ENCODE data around the gene SH3PXD2B.

DNA sequence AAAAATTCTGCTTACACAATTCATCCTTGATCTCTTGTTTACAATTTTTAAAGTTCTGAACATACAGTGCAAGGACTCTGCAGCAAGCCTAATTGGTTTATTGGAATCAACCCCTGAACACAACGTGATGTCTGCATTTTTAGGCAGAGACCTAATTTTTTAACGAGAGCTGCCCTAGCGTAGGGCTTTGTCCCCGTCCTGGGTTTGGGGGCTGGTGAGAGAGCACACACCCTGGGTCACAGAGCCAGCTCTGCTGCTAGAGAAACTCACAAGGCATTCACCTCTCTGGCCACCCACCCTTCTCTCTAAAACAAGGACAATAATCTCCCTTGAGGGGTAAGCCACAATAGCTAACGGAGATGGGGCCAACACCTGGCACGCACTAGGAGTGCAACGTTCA lies 28.2 kb downstream of the SH3PXD2B start:
- TF ChIP-seq, protein P1, sequence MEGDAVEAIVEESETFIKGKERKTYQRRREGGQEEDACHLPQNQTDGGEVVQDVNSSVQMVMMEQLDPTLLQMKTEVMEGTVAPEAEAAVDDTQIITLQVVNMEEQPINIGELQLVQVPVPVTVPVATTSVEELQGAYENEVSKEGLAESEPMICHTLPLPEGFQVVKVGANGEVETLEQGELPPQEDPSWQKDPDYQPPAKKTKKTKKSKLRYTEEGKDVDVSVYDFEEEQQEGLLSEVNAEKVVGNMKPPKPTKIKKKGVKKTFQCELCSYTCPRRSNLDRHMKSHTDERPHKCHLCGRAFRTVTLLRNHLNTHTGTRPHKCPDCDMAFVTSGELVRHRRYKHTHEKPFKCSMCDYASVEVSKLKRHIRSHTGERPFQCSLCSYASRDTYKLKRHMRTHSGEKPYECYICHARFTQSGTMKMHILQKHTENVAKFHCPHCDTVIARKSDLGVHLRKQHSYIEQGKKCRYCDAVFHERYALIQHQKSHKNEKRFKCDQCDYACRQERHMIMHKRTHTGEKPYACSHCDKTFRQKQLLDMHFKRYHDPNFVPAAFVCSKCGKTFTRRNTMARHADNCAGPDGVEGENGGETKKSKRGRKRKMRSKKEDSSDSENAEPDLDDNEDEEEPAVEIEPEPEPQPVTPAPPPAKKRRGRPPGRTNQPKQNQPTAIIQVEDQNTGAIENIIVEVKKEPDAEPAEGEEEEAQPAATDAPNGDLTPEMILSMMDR (IDR thresholded peaks at IDR 0.05), result no peak
- no peak for TF ChIP-seq POLR2A (IDR thresholded peaks at IDR 0.05)
